ENCODE measurements around the gene PRSS58. TPM values are rescaled to one million over a fixed set of nuclear protein-coding genes. Genes with fewer than 3 reads are reported as not detected.

The PRSS58 gene
- polyA plus RNA-seq, 4 donors, result not detected

GRCh38 chr7:142228537-142229104, 29.2 kb downstream of the PRSS58 start:
- no peak for DNase-seq (ENCODE audit: low read depth in 4 of 4, low spot score in 3 of 4)

Other genes with a start within 250 kb of the PRSS58 start
- gene MGAM2, start 146.3 kb downstream of the PRSS58 start, polyA plus RNA-seq (ENCODE audit: insufficient read length in 4 of 4), result under 1 TPM; 0.51 to 0.83 (median 0.58) TPM